GM13976 (cell line): Measurements from ENCODE around the gene SLCO2A1.

Experiments
- DNase-seq: peaks from one replicate; pipeline ENCODE4 v3.0.0; 2012; ENCODE audit warnings: low spot score
- in situ Hi-C: fragments of 300-500 bp; cut with MboI; formaldehyde crosslinking; loops from one replicate; pipeline ENCODE4 v1.12.0; 2022; ENCODE audit warnings: low sequenced_read_pairs, mixed read lengths, inconsistent platforms; ENCODE audit not compliant: unreplicated experiment
- TF ChIP-seq, protein P1 (sequence below): IDR thresholded peaks from 2 replicates; pipeline ENCODE4 v1.5.1; 2012; ENCODE audit warnings: borderline replicate concordance, mild to moderate bottlenecking; ENCODE audit not compliant: insufficient read depth; ENCODE audit errors: extremely low read depth, missing control alignments, control extremely low read depth

SLCO2A1 gene

DNA sequence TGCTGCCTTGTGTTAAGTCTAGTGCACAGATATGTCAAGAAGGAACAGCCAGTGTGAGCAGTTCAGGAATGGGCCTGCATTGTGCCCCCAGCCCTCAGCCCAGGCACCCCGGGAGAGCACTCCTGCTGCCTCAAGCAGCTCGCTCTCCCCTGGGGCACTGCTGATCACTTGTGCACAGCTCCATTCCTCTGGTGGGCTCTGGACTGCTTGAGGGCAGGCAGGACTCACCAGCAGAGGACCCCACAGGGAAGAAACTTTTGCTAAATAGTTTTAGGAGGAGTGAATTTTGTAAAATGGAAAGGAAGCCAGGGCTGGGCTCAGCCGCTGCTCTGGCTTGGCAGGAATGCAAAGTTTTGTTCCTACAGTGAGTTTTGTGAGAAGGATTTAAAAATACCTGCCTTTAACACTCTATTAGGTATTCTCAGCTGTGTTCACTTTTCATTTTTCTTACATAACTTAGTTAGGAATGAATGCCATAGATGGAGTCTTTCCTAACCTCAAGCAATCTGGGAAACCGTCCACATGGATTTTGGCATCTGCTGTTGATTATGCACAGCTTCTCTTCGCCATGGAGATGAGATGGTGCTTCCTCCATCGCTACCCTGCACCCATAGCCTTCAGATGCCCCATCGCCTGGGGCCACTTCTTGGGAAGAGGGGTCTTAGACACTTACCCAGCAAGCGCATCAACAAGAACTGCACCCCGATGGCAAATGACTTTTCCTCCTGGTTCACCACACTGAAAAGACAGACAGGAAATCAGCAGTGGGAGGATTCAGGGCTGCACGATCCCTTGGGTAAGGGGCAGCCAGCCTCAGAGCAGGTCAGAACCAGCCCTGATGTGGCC lies 91.7 kb downstream of the SLCO2A1 start:
- in situ Hi-C loops = loop anchor here (10.0 kb wide), 1 partner anchor 257 kb away; no protein-coding TSS in a partner anchor
- DNase-seq = no peak

DNA sequence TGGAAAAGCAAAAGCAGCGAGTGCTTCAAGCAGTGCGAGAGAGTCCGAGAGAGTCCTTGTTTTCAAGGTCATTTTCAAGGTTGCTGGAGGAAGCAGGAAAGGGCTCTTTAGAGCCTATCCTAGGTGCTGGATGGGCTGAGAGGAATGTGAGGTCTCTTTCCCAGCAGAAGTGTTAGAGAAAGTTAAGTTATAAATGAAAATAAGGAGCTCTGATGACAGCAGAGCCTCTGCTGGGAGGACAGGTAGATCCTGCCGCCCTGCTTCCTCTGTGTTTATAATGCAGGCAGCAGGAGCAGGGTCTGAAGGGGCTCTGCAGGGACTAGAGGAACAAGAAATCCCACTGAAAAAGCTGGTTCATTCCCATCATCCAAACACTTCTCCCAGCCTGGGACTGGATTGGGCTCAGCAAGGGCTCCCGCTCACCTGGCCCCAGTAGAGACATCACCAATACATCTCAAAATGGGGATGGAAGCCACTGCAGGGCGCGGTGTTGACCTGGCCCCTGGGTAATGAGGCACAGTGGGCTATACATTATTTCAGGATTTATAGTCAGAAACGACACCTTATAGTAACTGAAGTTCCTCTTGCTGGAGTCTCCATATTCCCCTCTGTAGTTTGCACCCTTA lies 92.6 kb downstream of the SLCO2A1 start:
- no peak for DNase-seq
- in situ Hi-C loops = loop anchor here (10.0 kb wide), 1 partner anchor 258 kb away; no protein-coding TSS in a partner anchor
- TF ChIP-seq, protein P1, sequence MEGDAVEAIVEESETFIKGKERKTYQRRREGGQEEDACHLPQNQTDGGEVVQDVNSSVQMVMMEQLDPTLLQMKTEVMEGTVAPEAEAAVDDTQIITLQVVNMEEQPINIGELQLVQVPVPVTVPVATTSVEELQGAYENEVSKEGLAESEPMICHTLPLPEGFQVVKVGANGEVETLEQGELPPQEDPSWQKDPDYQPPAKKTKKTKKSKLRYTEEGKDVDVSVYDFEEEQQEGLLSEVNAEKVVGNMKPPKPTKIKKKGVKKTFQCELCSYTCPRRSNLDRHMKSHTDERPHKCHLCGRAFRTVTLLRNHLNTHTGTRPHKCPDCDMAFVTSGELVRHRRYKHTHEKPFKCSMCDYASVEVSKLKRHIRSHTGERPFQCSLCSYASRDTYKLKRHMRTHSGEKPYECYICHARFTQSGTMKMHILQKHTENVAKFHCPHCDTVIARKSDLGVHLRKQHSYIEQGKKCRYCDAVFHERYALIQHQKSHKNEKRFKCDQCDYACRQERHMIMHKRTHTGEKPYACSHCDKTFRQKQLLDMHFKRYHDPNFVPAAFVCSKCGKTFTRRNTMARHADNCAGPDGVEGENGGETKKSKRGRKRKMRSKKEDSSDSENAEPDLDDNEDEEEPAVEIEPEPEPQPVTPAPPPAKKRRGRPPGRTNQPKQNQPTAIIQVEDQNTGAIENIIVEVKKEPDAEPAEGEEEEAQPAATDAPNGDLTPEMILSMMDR = no peak

More for the DNA sequence above, 91.7 kb downstream of the SLCO2A1 start:
- TF ChIP-seq, protein P1 = no peak

DNA sequence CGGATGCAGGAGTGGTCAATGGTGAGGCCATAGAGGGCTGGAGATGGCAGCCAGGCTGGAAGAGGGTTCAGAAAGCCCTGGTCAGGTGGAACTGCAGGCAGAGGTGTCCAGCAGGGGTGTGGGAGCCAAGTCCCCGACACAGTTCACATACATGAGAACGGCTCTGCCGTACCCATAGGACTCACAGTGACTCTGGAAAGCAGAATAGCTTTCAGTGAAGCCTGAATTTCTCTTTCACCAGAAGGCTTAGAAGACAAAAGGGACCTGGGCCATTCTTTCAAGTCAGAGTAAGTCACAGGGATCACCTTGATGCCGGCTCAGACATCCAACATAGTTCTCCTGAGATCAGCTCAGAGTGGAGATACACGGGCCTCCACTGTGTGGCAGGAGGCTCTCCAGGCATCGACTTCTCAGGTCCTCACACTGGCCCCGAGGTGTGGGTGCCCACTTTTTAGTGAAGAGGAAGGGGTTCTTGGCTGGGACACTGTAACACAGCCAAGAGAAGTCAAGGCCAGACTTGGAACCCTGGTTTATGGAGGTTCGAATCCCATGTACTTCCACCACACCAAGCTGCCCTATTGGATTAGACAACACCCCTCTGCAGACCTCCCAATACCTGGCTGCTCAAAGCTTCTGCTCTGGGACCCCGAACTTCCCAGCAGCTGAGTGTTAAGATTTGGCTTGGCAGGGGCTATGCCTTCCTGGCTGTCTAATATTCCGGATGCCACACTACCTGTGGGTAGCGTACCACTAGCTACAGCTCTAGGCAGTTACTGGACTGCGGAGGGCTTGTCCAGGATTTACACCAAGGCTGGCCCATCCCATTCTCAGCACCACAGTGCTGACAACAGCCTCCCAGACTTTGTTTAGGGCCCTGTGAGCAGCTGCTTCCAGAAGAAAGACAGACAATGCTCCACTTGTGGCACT lies 93.6 kb downstream of the SLCO2A1 start:
- TF ChIP-seq, protein P1 = no peak
- DNase-seq = no peak
- in situ Hi-C loops = loop anchor here (10.0 kb wide), 1 partner anchor 259 kb away; no protein-coding TSS in a partner anchor

DNA sequence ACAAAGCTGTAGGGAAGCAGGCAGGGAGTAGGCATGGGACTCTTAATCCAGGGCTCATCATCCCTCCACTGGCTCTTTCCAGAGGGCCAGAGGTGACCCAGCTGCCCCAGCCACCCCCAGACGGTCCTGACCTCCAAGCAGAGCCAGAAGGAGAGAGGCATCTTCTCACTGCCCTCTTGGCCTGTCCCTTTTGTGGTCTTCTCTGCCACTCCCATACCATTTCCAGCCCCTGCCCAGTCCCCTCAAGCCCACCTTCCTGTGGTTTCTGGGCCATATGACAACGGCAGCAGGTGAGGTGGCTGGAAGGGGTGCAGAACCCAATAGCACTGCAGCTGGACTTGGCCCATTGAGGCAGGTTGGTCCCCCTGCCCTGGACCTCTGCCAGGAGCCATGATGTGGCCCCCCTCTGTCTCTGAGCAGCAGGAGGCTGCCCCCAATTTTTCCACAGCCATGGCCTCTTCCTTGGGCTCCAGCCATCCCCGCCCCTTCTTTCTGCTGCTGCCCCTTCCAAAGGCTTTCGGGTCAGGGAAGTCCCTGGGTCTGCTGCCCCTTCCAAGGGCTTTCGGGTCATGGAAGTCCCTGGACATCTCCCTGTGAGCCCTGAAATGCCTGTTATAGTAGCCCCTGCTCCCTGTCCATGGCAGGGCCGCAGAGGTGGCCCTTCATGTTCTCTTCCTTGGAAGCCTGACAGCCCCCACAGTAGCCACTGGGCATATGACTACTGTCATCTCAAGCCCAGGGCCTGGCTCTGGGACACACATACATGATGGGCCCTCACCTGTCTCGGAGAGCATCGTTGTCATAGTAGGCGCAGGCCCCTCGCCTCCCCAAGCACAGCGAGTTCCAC lies 94.5 kb downstream of the SLCO2A1 start:
- TF ChIP-seq, protein P1 = no peak
- DNase-seq = no peak
- in situ Hi-C loops = loop anchor here (10.0 kb wide), 1 partner anchor 260 kb away; no protein-coding TSS in a partner anchor

DNA sequence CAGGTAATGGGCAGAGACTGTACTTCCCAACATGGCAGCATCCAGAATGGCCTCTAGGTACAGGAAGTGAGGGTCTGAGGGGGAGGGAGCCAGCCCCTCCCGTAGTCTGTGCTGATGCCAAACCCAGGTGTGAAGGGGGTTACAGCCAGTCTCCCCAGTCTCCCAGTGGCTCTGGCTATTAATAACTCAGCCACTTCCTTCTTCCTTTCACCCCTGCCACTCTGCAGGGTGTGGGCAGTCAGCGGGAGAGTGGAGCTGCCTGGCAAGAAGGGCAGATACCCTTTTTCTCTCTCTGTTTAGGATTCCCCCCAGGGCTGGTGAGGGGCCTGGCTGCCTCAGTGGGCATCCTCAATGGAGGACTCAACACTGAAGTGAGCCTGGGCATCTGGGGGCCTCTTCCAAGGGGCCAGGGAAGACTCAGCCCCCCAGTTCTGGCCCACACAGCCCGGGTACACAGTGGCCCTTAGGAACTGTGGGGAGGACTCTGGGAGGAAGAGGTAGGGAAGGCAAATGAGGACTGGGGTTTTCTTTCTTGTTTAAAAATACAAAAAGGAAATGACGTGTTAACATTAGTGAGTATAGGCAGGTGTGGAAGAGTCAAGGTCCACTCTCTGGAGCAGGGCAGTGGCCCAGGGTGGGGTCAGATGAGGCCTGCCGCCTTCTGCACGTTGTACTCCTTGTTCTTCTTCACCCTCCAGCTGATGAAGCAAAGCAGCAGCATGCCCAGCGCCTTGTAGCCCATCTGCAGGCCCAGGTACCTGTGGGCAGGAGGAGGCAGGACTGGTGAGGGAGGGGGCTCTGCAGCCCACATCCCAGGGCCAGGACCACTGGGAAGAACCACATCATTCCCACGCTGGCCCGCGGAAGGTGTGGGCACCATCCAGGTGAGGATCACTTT lies 95.4 kb downstream of the SLCO2A1 start:
- DNase-seq = no peak
- in situ Hi-C loops = loop anchor here (10.0 kb wide), 1 partner anchor 260 kb away; no protein-coding TSS in a partner anchor
- TF ChIP-seq, protein P1 = no peak
